GM12878 (cell line): ENCODE results near the gene GPC5. TPM values are rescaled to one million over a fixed set of nuclear protein-coding genes. Genes with fewer than 3 reads are reported as not detected.

Experiments
- ATAC-seq: fragments of 200-7000 bp; cut with Tn5 transposase; 3 replicates; pipeline ENCODE4 v1.9.1; 2020; ENCODE audit warnings: mild to moderate bottlenecking, moderate library complexity
- BruUV-seq: library from RNA; stranded (reverse); fragments of 400-500 nt; replicated peaks from 2 replicates; lab custom pipeline; 2021; lab: Mats Ljungman, UMichigan
- CTCF ChIA-PET: fragments of 300-600 bp; sonication (Branson Sonifier 250); formaldehyde crosslinking; extraction: SDS; loops from one replicate; lab custom pipeline; 2021; ENCODE audit warnings: inconsistent platforms; lab: Yijun Ruan, JAX
- POLR2A ChIA-PET: fragments of 350-600 bp; formaldehyde crosslinking; extraction: SDS; loops from one replicate; lab custom pipeline; 2021; ENCODE audit warnings: inconsistent platforms; lab: Charles Lee
- RAD21 ChIA-PET: fragments of 300-600 bp; sonication (Branson Sonifier 250); formaldehyde crosslinking; loops from one replicate; lab custom pipeline; 2023; ENCODE audit warnings: antibody characterized with exemption; ENCODE audit not compliant: unreplicated experiment; lab: Charles Lee
- SMC1A ChIA-PET: fragments of 300-600 bp; sonication (Branson Sonifier 250); formaldehyde crosslinking; loops from one replicate; lab custom pipeline; 2023; ENCODE audit not compliant: unreplicated experiment, uncharacterized antibody; lab: Charles Lee
- DNase-seq: peaks from one replicate; pipeline ENCODE4 v3.0.0-alpha.2; 2011; ENCODE audit warnings: low read depth, low spot score
- FAIRE-seq: peaks from 3 replicates; lab custom pipeline; 2011; peaks lifted over from hg19 to GRCh38; lab: Jason Lieb, UNC
- H2AFZ ChIP-seq: 2 replicates; pipeline ENCODE4 v1.6.0; 2011; ENCODE audit warnings: low read depth, low read length, control low read depth; ENCODE audit not compliant: control insufficient read depth
- H3K27ac ChIP-seq: 2 replicates; pipeline ENCODE4 v1.5.1; 2011; ENCODE audit warnings: control low read depth; ENCODE audit not compliant: control insufficient read depth, insufficient read depth
- H3K27me3 ChIP-seq, 2 experiments: replicated peaks in 1 of 2; 2 replicates each; pipeline versions ENCODE4 v1.6.0 to v1.6.1; 2011; ENCODE audit warnings: low read length in 1 of 2; ENCODE audit not compliant: control insufficient read depth in 2 of 2, insufficient read depth in 2 of 2
- H3K36me3 ChIP-seq, 2 experiments: 2 replicates each; pipeline ENCODE4 v1.5.1; 2011; ENCODE audit warnings: low read length in 1 of 2; ENCODE audit not compliant: control insufficient read depth in 2 of 2, insufficient read depth in 2 of 2
- H3K4me1 ChIP-seq: 2 replicates; pipeline ENCODE4 v1.6.1; 2011; ENCODE audit warnings: mild to moderate bottlenecking, low read length, moderate library complexity, mixed read lengths; ENCODE audit not compliant: control insufficient read depth, insufficient read depth
- H3K4me2 ChIP-seq: 2 replicates; pipeline ENCODE4 v1.6.0; 2011; ENCODE audit warnings: control low read depth; ENCODE audit not compliant: control insufficient read depth, insufficient read depth
- H3K4me3 ChIP-seq: fragments of 200-600 bp; sonication (generic); 2 replicates; pipeline ENCODE4 v1.5.1; 2016
- H3K79me2 ChIP-seq: 2 replicates; pipeline ENCODE4 v1.6.0; 2011; ENCODE audit warnings: low read length; ENCODE audit not compliant: control insufficient read depth, insufficient read depth
- H3K9ac ChIP-seq: 2 replicates; pipeline ENCODE4 v1.8.0; 2011; ENCODE audit warnings: low read length, control low read depth, mixed read lengths; ENCODE audit not compliant: control insufficient read depth, insufficient read depth
- H3K9me3 ChIP-seq: replicated peaks from 3 replicates; pipeline ENCODE4 v1.5.1; 2011; ENCODE audit warnings: mild to moderate bottlenecking, low read length; ENCODE audit not compliant: control insufficient read depth, insufficient read depth
- H4K20me1 ChIP-seq: 2 replicates; pipeline ENCODE4 v1.6.0; 2011; ENCODE audit not compliant: control insufficient read depth, insufficient read depth
- CBX5 ChIP-seq: sonication (generic); IDR thresholded peaks from 2 replicates; pipeline ENCODE4 v1.6.1; 2016; ENCODE audit warnings: low read depth, moderate library complexity, mild to moderate bottlenecking, inconsistent platforms
- NBN ChIP-seq: fragments of 450-650 bp; IDR thresholded peaks from 2 replicates; pipeline ENCODE4 v1.6.1; 2016
- PML ChIP-seq: IDR thresholded peaks from 2 replicates; pipeline ENCODE4 v1.6.1; 2012; ENCODE audit warnings: low read length, inconsistent platforms
- POLR2AphosphoS5 ChIP-seq: IDR thresholded peaks from 2 replicates; pipeline ENCODE4 v1.6.1; 2011; ENCODE audit warnings: mild to moderate bottlenecking, low read length, inconsistent platforms
- RAD51 ChIP-seq: fragments of 450-650 bp; IDR thresholded peaks from 2 replicates; pipeline ENCODE4 v1.6.1; 2016; ENCODE audit warnings: moderate library complexity, mild to moderate bottlenecking, inconsistent platforms
- ZNF24 ChIP-seq: fragments of 450-650 bp; IDR thresholded peaks from 2 replicates; pipeline ENCODE4 v1.6.1; 2017; ENCODE audit warnings: antibody characterized with exemption, mild to moderate bottlenecking
- ZNF384 ChIP-seq: IDR thresholded peaks from 2 replicates; pipeline ENCODE4 v1.6.1; 2012; ENCODE audit warnings: low read depth, mild to moderate bottlenecking, low read length, improper control_type of control experiment, borderline replicate concordance
- ZNF622 ChIP-seq: fragments of 450-650 bp; IDR thresholded peaks from 2 replicates; pipeline ENCODE4 v1.6.1; 2017; ENCODE audit warnings: mild to moderate bottlenecking, inconsistent platforms
- WGBS: methylation state at CpG from one replicate; pipeline ENCODE4 v1.1.6; 2016; ENCODE audit warnings: low lambda C conversion rate; ENCODE audit not compliant: insufficient replicate concordance, insufficient coverage; ENCODE audit errors: missing lambda C conversion rate; 5-methylcytosine and 5-hydroxymethylcytosine counted together
- in situ Hi-C: fragments of 300-500 bp; cut with MboI; formaldehyde crosslinking; loops from 9 replicates; pipeline ENCODE4 v1.14.3; 2018; ENCODE audit warnings: mixed read lengths
- intact Hi-C: fragments of 100-400 bp; cut with micrococcal nuclease; formaldehyde crosslinking; loops from one replicate; pipeline ENCODE4 v1.14.2; 2022; ENCODE audit not compliant: unreplicated experiment
- polyA plus RNA-seq, 11 experiments: library from polyadenylated mRNA; depleted of rRNA in 4 of 11; unstranded in 6 of 11; stranded (reverse) in 5 of 11; fragments of >200 nt; fragmentation: Nextera tagmentation in 4 of 11; fragmentation: Illumina TruSeq in 1 of 11; extraction: Ambion mirVana in 4 of 11; extraction: Trizol in 1 of 11; gene quantifications; 1 replicate in 1 of 11; 2 replicates in 10 of 11; pipeline versions ENCODE4 v1.2.1 to v1.2.3, GENCODE V29; 2011 to 2016; ENCODE audit warnings: inconsistent platforms in 2 of 11, missing spikeins in 2 of 11, low read depth in 1 of 11
- total RNA-seq, 4 experiments: library from RNA; depleted of rRNA in 3 of 4; stranded (reverse); fragments of >200 nt in 3 of 4; fragmentation: Illumina TruSeq in 1 of 4; extraction: Trizol in 1 of 4; gene quantifications; 2 replicates each; pipeline versions ENCODE4 v1.2.1 to v1.2.3, GENCODE V29; 2013 to 2021
- TF ChIP-seq, protein P1 (sequence below): fragments of 450-650 bp; IDR thresholded peaks from 2 replicates; pipeline ENCODE4 v1.6.1; 2018; ENCODE audit warnings: mild to moderate bottlenecking, low read depth, moderate library complexity; ENCODE audit not compliant: partially characterized antibody
- TF ChIP-seq, protein P2 (sequence below): IDR thresholded peaks from 2 replicates; pipeline ENCODE4 v1.6.1; 2011; ENCODE audit warnings: low read depth, mild to moderate bottlenecking, low read length, moderate library complexity, borderline replicate concordance; ENCODE audit errors: extremely low read depth
- TF ChIP-seq, protein P3 (sequence below): fragments of 450-650 bp; IDR thresholded peaks from 2 replicates; pipeline ENCODE4 v1.6.1; 2017; ENCODE audit warnings: antibody characterized with exemption, mild to moderate bottlenecking, moderate library complexity

GPC5 gene
- total and polyA plus RNA-seq, 10 of the 15 experiments (the other 5 are each of a cell fraction or from before 2014, with no cell fraction given) = 0.05 to 0.87 (median 0.44) TPM; not detected in 1

DNA sequence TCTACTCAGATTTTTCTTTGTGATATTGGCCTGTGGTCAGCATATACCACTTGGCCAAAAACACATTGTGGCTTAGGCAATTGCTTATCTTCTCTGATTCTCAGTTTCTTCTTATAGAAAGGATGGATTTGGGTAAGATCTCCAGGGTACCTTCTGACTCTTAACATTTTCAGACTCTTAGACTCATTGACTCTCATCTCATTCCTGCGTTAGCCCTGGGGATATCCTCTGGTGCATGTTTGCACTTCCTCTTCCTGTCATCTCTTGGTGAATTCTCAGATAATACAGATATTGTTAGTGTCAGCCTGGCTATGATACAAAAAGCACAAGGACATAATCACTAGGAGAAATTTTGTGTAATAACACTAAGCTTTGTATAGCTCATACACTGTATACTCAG lies 1335.6 kb downstream of the GPC5 start (continued):
- TF ChIP-seq, protein P1, sequence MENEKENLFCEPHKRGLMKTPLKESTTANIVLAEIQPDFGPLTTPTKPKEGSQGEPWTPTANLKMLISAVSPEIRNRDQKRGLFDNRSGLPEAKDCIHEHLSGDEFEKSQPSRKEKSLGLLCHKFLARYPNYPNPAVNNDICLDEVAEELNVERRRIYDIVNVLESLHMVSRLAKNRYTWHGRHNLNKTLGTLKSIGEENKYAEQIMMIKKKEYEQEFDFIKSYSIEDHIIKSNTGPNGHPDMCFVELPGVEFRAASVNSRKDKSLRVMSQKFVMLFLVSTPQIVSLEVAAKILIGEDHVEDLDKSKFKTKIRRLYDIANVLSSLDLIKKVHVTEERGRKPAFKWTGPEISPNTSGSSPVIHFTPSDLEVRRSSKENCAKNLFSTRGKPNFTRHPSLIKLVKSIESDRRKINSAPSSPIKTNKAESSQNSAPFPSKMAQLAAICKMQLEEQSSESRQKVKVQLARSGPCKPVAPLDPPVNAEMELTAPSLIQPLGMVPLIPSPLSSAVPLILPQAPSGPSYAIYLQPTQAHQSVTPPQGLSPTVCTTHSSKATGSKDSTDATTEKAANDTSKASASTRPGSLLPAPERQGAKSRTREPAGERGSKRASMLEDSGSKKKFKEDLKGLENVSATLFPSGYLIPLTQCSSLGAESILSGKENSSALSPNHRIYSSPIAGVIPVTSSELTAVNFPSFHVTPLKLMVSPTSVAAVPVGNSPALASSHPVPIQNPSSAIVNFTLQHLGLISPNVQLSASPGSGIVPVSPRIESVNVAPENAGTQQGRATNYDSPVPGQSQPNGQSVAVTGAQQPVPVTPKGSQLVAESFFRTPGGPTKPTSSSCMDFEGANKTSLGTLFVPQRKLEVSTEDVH = no peak
- TF ChIP-seq PML (no peak), ZNF384 (no peak), NBN (no peak)
- TF ChIP-seq, protein P2, sequence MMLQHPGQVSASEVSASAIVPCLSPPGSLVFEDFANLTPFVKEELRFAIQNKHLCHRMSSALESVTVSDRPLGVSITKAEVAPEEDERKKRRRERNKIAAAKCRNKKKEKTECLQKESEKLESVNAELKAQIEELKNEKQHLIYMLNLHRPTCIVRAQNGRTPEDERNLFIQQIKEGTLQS = no peak

DNA sequence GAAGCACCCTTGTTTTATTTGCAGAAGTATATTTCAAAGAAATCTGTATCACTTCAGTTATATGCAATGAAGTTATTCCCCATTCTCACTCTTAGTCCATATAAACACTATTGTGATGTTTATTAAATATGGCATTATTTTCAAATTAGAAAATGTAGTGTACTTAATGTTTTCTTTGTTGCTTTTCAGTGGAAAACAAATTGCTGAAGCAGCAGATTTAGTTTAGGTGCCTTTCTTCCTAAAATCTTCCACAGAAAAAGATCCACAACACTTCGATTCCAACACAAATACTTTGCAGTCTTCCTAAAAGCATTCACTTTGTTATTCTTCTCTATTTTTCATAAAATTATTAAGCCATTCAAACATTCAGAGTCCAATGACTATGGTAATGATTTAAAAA lies 1336.1 kb downstream of the GPC5 start:
- no peaks in the 10 kb centered on the region for H3K4me1 ChIP-seq
- no peaks in the 10 kb centered on the region for H3K36me3 ChIP-seq
- no peak overlapping the region for H3K9ac ChIP-seq
- H3K27me3 ChIP-seq = no peaks in the 10 kb centered on the region
- in situ Hi-C loops = no loop called here
- ChIA-PET SMC1A (interaction anchor here (0.9 kb wide), 1 partner anchor 45 kb away, joined by 3 read pairs; no protein-coding TSS in a partner anchor), CTCF (no interaction called here), RAD21 (no interaction called here), POLR2A (no interaction called here)
- H3K9me3 ChIP-seq = no peaks in the 10 kb centered on the region
- FAIRE-seq (no peak), ATAC-seq (no peak), DNase-seq (no peak)
- WGBS = 0% methylated on average over 1 of the region's 1 CpG
- TF ChIP-seq POLR2AphosphoS5 (no peak), CBX5 (no peak), RAD51 (no peak), ZNF622 (no peak), ZNF24 (no peak)
- TF ChIP-seq, protein P3, sequence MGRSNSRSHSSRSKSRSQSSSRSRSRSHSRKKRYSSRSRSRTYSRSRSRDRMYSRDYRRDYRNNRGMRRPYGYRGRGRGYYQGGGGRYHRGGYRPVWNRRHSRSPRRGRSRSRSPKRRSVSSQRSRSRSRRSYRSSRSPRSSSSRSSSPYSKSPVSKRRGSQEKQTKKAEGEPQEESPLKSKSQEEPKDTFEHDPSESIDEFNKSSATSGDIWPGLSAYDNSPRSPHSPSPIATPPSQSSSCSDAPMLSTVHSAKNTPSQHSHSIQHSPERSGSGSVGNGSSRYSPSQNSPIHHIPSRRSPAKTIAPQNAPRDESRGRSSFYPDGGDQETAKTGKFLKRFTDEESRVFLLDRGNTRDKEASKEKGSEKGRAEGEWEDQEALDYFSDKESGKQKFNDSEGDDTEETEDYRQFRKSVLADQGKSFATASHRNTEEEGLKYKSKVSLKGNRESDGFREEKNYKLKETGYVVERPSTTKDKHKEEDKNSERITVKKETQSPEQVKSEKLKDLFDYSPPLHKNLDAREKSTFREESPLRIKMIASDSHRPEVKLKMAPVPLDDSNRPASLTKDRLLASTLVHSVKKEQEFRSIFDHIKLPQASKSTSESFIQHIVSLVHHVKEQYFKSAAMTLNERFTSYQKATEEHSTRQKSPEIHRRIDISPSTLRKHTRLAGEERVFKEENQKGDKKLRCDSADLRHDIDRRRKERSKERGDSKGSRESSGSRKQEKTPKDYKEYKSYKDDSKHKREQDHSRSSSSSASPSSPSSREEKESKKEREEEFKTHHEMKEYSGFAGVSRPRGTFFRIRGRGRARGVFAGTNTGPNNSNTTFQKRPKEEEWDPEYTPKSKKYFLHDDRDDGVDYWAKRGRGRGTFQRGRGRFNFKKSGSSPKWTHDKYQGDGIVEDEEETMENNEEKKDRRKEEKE = no peak
- BruUV-seq = no TSS peak
- H3K79me2 ChIP-seq = no peaks in the 10 kb centered on the region
- no peak overlapping the region for H3K27ac ChIP-seq
- no peaks in the 10 kb centered on the region for H4K20me1 ChIP-seq
- no peak overlapping the region for H2AFZ ChIP-seq
- no peak overlapping the region for H3K4me3 ChIP-seq
- intact Hi-C loops = no loop called here
- H3K4me2 ChIP-seq = no peak overlapping the region
